Activated CD8-positive, alpha-beta memory T cell treated with anti-CD3 and anti-CD28 coated beads, Interleukin-2, amount 10 ng/mL, durations not matched to agents 7 days and 5 days (primary cell): ENCODE results near the gene RSBN1L. TPM values are rescaled to one million over a fixed set of nuclear protein-coding genes. Genes with fewer than 3 reads are reported as not detected.

Experiments
- ATAC-seq: fragments of 150-1000 bp; cut with Tn5 transposase; one replicate; pipeline ENCODE4 v1.10.0; 2021; ENCODE audit warnings: moderate library complexity
- CTCF ChIA-PET: fragments of 350-600 bp; sonication (Branson Sonifier 250); formaldehyde crosslinking; loops from one replicate; lab custom pipeline; 2021; ENCODE audit warnings: antibody characterized with exemption; lab: Charles Lee
- DNase-seq: peaks from one replicate; pipeline ENCODE4 v3.0.0-alpha.2; 2020
- H3K27ac Mint-ChIP-seq: one replicate; pipeline ENCODE4 v1.8.0; 2021; ENCODE audit warnings: mild to moderate bottlenecking, mixed read lengths
- H3K27me3 Mint-ChIP-seq: one replicate; pipeline ENCODE4 v1.8.0; 2021; ENCODE audit warnings: mixed read lengths
- H3K36me3 Mint-ChIP-seq: one replicate; pipeline ENCODE4 v1.8.0; 2021; ENCODE audit warnings: mild to moderate bottlenecking, mixed read lengths
- H3K4me1 Mint-ChIP-seq: one replicate; pipeline ENCODE4 v1.8.0; 2021; ENCODE audit warnings: mixed read lengths
- H3K4me3 Mint-ChIP-seq: one replicate; pipeline ENCODE4 v1.8.0; 2021; ENCODE audit warnings: mild to moderate bottlenecking, moderate library complexity, mixed read lengths
- H3K9me3 Mint-ChIP-seq: one replicate; pipeline ENCODE4 v1.8.0; 2022; ENCODE audit warnings: low read depth, mixed read lengths
- total RNA-seq, 2 experiments: library from RNA; stranded (reverse); gene quantifications; one replicate each; pipeline ENCODE4 v1.2.3, GENCODE V29; 2021

Gene RSBN1L
- total RNA-seq, 2 experiments from 2014 or later, result 23.3 to 26.7 TPM

DNA sequence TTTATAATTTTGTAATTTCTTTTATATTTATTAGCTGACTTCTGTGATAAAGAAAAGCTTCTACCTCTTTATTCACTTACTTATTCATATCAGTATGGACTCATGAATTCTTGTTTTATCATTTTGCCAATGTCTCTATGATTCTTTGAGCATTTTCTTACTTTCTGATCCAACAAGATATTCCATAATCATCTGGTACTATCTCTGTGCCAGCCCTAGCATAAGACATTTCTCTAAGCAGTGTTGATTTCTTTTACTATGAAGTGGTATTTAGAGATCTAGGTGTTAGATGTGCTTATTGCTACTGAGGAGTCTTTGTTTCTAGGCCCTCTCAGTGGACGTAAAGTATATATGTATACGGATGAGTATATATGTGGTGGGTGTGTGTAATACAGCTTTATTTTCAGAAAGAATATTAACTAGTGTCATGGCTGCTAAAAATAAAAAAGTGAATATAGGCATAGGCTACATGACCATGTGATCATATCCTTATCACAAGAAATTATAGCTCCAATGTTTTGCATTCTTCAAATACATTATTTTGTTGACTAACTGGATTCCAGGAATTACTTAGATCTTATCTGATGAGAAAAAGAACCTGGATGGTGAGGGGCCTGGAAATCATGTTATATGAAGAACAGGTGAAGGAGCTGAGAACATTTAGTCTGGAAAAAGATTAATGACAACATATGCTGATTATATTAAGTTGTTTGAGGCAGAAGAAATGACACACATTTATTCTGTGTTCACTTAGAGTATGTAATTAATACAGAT is 115.4 kb downstream of the RSBN1L start:
- Mint-ChIP-seq H3K4me3 (no peak overlapping the region), H3K4me1 (peaks cover 20% of the 10 kb centered on the region), H3K27ac (no peak overlapping the region), H3K27me3 (no peaks in the 10 kb centered on the region), H3K36me3 (peaks cover 53% of the 10 kb centered on the region), H3K9me3 (peaks cover 25% of the 10 kb centered on the region)
- DNase-seq, result no peak
- CTCF ChIA-PET, result interaction anchor here (0.9 kb wide), 1 partner anchor 13 kb away, joined by 3 read pairs; the partner anchor contains the start of genes PHTF2 and TMEM60
- no peak for ATAC-seq

DNA sequence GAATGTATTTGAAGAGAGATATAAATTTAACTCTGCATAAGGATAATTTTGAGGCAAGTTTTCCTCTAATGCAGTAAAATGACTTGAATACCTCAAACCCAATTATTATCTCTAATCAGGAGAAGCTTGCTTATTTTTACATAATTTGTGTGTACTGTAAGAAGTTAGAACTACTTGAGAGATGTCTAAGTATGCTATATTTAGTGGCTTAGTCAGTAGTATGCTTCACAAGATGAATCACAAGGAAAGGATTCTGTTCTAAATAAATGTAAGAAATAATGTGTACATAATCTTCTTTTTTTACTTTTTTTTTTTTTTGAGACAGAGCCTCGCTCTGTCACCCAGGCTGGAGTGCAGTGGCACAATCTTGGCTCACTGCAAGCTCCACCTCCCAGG is 116.0 kb downstream of the RSBN1L start:
- ATAC-seq, result no peak
- Mint-ChIP-seq H3K27me3 (no peaks in the 10 kb centered on the region), H3K27ac (no peak overlapping the region), H3K4me3 (no peak overlapping the region), H3K4me1 (peaks cover 19% of the 10 kb centered on the region), H3K36me3 (peaks cover 53% of the 10 kb centered on the region), H3K9me3 (peaks cover 21% of the 10 kb centered on the region)
- CTCF ChIA-PET, result interaction anchor here (0.9 kb wide), 1 partner anchor 13 kb away, joined by 3 read pairs; the partner anchor contains the start of genes PHTF2 and TMEM60
- no peak for DNase-seq

GRCh38 chr7:77813180-77813579 is 116.9 kb downstream of the RSBN1L start:
- Mint-ChIP-seq H3K4me1 (peaks cover 17% of the 10 kb centered on the region), H3K27me3 (no peaks in the 10 kb centered on the region), H3K9me3 (peaks cover 21% of the 10 kb centered on the region), H3K4me3 (no peak overlapping the region), H3K27ac (no peak overlapping the region), H3K36me3 (peaks cover 52% of the 10 kb centered on the region)
- DNase-seq, result no peak
- no peak for ATAC-seq
- CTCF ChIA-PET, result no interaction called here

DNA sequence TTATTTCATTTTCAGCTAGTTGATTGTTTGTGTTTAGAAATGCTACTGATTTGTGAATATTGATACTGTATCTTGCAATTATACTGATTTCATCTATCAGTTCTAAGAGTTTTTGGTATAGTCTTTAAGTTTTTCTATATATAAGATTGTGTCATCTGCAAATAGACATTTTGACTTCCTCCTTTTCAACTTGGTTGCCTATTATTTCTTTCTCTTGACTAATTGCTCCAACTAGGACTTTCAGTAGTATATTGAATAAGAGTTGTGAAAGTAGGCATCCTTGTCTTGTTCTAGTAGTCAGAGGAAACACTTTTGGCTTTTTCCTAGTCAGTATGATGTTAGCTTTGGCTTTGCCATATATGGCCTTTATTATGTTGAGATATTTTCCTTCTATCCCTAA is 122.8 kb downstream of the RSBN1L start:
- no peaks in the 10 kb centered on the region for H3K27me3 Mint-ChIP-seq
- H3K9me3 Mint-ChIP-seq, result peaks cover 44% of the 10 kb centered on the region
- peaks cover 7% of the 10 kb centered on the region for H3K4me1 Mint-ChIP-seq
- no peak overlapping the region for H3K4me3 Mint-ChIP-seq
- ATAC-seq (no peak), DNase-seq (no peak)
- CTCF ChIA-PET, result no interaction called here
- H3K27ac Mint-ChIP-seq, result no peak overlapping the region
- peaks cover 80% of the 10 kb centered on the region for H3K36me3 Mint-ChIP-seq

DNA sequence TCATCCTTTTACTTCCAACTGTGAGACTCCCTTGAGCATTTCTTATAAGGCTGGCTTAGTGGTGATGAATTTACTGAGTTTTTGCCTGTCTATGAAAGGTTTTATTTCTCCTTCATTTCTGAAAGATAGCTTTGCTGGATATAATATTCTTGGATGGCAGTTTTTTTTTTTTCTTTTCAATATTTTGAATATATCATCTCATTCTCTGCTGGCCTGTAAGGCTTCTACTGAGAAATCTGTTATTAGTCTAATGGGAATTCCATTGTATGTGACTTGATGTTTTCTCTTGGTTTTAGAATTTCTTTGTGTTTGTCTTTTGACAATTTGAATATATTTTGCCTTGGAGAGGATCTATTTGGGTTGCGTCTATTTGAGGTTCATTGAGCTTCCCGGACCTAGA is 124.7 kb downstream of the RSBN1L start:
- CTCF ChIA-PET, result no interaction called here
- no peak for ATAC-seq
- no peak overlapping the region for H3K4me3 Mint-ChIP-seq

GRCh38 chr7:77822269-77822668 is 126.0 kb downstream of the RSBN1L start:
- ATAC-seq, result no peak
- Mint-ChIP-seq H3K4me3 (no peak overlapping the region), H3K27ac (no peak overlapping the region)

More for the DNA sequence above, 124.7 kb downstream of the RSBN1L start:
- peaks cover 86% of the 10 kb centered on the region for H3K36me3 Mint-ChIP-seq
- peaks cover 5% of the 10 kb centered on the region for H3K4me1 Mint-ChIP-seq
- no peaks in the 10 kb centered on the region for H3K27me3 Mint-ChIP-seq
- peaks cover 37% of the 10 kb centered on the region for H3K9me3 Mint-ChIP-seq
- no peak for DNase-seq
- H3K27ac Mint-ChIP-seq, result no peak overlapping the region

DNA sequence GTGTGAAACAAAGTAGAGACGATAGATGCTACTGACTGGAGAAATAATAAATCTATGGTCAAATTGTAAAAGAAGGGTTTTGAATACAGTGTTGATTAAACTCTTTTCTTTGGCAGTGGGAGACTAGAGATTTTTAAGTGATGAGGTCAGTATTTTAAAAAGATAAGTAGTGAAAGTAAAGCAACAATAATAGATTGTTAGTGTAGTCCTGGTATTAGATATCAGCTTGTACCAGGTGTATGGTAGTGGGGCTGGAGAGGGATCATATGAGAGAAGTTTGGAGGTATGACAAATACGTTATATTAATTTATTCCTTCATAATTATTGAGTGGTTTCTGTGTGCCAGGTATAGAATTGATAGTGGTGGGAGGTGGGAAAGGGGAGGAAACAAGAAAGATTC is 127.5 kb downstream of the RSBN1L start:
- Mint-ChIP-seq H3K4me3 (no peak overlapping the region), H3K9me3 (peaks cover 27% of the 10 kb centered on the region), H3K27ac (no peak overlapping the region), H3K27me3 (no peaks in the 10 kb centered on the region), H3K4me1 (peaks cover 7% of the 10 kb centered on the region), H3K36me3 (peaks cover 67% of the 10 kb centered on the region)
- DNase-seq (no peak), ATAC-seq (no peak)
- CTCF ChIA-PET, result no interaction called here

More at GRCh38 chr7:77822269-77822668, 126.0 kb downstream of the RSBN1L start:
- peaks cover 33% of the 10 kb centered on the region for H3K9me3 Mint-ChIP-seq
- peaks cover 5% of the 10 kb centered on the region for H3K4me1 Mint-ChIP-seq
- no peaks in the 10 kb centered on the region for H3K27me3 Mint-ChIP-seq
- peaks cover 81% of the 10 kb centered on the region for H3K36me3 Mint-ChIP-seq
- CTCF ChIA-PET, result no interaction called here
- no peak for DNase-seq

- Mint-ChIP-seq H3K4me3 (no peak overlapping the region), H3K36me3 (peaks cover 60% of the 10 kb centered on the region), H3K9me3 (peaks cover 23% of the 10 kb centered on the region), H3K27me3 (no peaks in the 10 kb centered on the region), H3K4me1 (peaks cover 7% of the 10 kb centered on the region), H3K27ac (no peak overlapping the region)
- DNase-seq (no peak), ATAC-seq (no peak)
- CTCF ChIA-PET, result no interaction called here
Observed at GRCh38 chr7:77824636-77825035, 128.4 kb downstream of the RSBN1L start.

DNA sequence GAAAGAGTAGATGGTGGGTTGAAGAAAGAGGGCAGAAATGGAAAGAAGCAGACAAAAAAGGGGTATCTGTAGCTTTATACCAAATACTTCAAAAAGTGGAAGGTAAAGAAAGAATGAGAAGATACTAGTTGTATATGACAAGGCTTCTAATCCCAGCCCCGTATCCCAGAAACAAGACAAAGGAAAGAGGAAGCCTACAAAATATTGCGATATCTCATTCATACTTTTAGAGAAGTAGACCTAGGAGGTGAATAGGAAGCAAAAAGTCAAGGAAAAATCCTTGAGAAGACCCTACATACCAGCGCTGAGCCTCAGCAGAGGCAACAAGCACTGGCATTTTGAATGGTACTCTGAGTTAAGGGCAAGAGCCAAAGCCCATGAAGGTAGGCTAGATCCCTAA is 128.9 kb downstream of the RSBN1L start:
- ATAC-seq, result no peak
- H3K4me1 Mint-ChIP-seq, result peaks cover 7% of the 10 kb centered on the region
- no peaks in the 10 kb centered on the region for H3K27me3 Mint-ChIP-seq
- CTCF ChIA-PET, result no interaction called here
- no peak for DNase-seq
- no peak overlapping the region for H3K27ac Mint-ChIP-seq
- H3K9me3 Mint-ChIP-seq, result peaks cover 21% of the 10 kb centered on the region
- peaks cover 55% of the 10 kb centered on the region for H3K36me3 Mint-ChIP-seq
- no peak overlapping the region for H3K4me3 Mint-ChIP-seq

DNA sequence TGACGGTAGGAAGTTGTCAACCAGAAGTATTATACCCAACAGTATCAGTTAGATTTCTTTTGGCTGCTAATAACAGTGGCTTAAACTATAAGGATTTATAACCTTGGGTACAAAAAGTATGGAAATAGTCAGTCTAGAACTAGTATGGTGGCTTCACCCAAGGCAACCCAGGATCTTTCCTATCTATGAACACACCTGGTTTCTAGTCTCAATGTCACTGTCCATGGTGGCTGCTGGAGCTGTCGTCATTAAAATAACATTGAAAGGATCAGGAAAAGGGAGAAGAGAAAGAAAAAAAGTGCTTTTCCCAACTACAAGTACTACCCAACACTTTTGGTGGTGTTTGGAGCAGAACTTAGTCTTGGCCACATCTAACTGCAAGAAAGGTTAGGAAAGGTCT is 130.0 kb downstream of the RSBN1L start:
- ATAC-seq, result no peak
- no peak overlapping the region for H3K27ac Mint-ChIP-seq
- peaks cover 14% of the 10 kb centered on the region for H3K9me3 Mint-ChIP-seq
- no peaks in the 10 kb centered on the region for H3K27me3 Mint-ChIP-seq
- DNase-seq, result no peak
- CTCF ChIA-PET, result no interaction called here
- H3K36me3 Mint-ChIP-seq, result peaks cover 43% of the 10 kb centered on the region
- H3K4me3 Mint-ChIP-seq, result no peak overlapping the region
- H3K4me1 Mint-ChIP-seq, result peaks cover 11% of the 10 kb centered on the region

GRCh38 chr7:77827999-77828398 is 131.7 kb downstream of the RSBN1L start:
- no peak overlapping the region for H3K27ac Mint-ChIP-seq
- no peaks in the 10 kb centered on the region for H3K27me3 Mint-ChIP-seq
- H3K36me3 Mint-ChIP-seq, result peaks cover 31% of the 10 kb centered on the region
- H3K4me1 Mint-ChIP-seq, result peaks cover 13% of the 10 kb centered on the region
- DNase-seq (no peak), ATAC-seq (no peak)
- CTCF ChIA-PET, result no interaction called here
- H3K9me3 Mint-ChIP-seq, result peaks cover 7% of the 10 kb centered on the region
- H3K4me3 Mint-ChIP-seq, result no peak overlapping the region

DNA sequence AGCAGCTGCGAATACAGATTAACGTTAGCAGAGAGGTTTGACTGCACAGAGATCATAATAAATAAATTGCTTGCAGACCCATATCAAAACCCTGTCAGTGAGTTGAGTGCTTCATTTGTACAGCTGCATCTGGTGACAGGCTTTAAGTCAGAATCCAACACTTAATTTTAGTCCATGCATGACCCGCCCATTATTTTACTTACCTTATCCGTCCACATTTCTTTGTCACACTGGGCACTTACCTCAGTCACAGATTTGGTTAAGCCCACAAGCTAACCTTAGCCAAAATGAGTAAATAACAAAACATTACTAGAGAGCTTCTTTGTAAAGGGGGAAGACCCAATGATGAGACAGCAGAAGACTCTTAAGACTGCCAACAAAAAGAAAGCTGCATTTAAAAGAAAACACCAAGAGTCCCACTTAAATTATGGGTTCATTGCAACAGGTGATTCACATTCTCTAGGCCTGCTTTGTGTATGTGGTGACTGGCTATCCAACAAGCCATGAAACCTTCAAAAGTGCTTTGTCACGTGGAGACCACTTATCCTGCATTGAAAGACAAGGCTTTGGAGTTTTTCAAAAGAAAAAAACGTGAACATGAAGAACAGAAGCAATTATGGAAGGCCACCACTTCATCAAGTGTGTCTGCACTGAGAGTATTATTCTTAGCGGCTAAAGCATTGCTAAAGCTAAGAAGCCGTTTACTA is 134.5 kb downstream of the RSBN1L start:
- DNase-seq, result no peak
- no peaks in the 10 kb centered on the region for H3K27me3 Mint-ChIP-seq
- CTCF ChIA-PET, result interaction anchor here (0.7 kb wide), 1 partner anchor 18 kb away, joined by 3 read pairs; no protein-coding TSS in a partner anchor
- no peak overlapping the region for H3K27ac Mint-ChIP-seq
- H3K9me3 Mint-ChIP-seq, result no peaks in the 10 kb centered on the region
- peaks cover 24% of the 10 kb centered on the region for H3K4me1 Mint-ChIP-seq
- no peak for ATAC-seq
- H3K4me3 Mint-ChIP-seq, result no peak overlapping the region
- peaks cover 13% of the 10 kb centered on the region for H3K36me3 Mint-ChIP-seq

- H3K36me3 Mint-ChIP-seq, result peaks cover 15% of the 10 kb centered on the region
- no peak for DNase-seq
- no peak overlapping the region for H3K4me3 Mint-ChIP-seq
Observed at GRCh38 chr7:77831481-77831880, 135.2 kb downstream of the RSBN1L start.

More at GRCh38 chr7:77831481-77831880, 135.2 kb downstream of the RSBN1L start:
- Mint-ChIP-seq H3K9me3 (no peaks in the 10 kb centered on the region), H3K4me1 (peaks cover 24% of the 10 kb centered on the region), H3K27me3 (no peaks in the 10 kb centered on the region), H3K27ac (no peak overlapping the region)
- CTCF ChIA-PET, result interaction anchor here (0.5 to 0.7 kb wide), 2 partner anchors 18 to 145 kb away, joined by 3 read pairs; no protein-coding TSS in a partner anchor
- ATAC-seq, result no peak
